ENCODE data around the gene BCL2L12. TPM values are rescaled to one million over a fixed set of nuclear protein-coding genes. Genes with fewer than 3 reads are reported as not detected.
A peak's percentile ranks its signal among the peaks of the same experiment; 100 is the strongest.
"Not testable (repeated sequence)": the region's sequence is repeated elsewhere in the genome, so short reads cannot be mapped to it uniquely, and the experiment has no call there.

The BCL2L12 gene
- total and polyA plus RNA-seq, 2 donors (not counting 1 experiment from before 2014, with no cell fraction given), result 19.9 to 22.1 TPM

- TF ChIP-seq EZH2 (IDR thresholded peaks at IDR 0.05; ENCODE audit: borderline replicate concordance, insufficient read depth, low read depth, low read length, poor library complexity, severe bottlenecking), result no peak
- TF ChIP-seq CTCF (IDR thresholded peaks at IDR 0.05), result no peak
- Mint-ChIP-seq H3K9me3 (ENCODE audit: insufficient read depth) (no peaks in the 10 kb centered on the region), H3K4me1 (peaks cover 12% of the 10 kb centered on the region), H3K4me3 (no peak overlapping the region), H3K27me3 (no peaks in the 10 kb centered on the region), H3K27ac (peak overlapping the region; percentile 15)
- peaks cover 4 to 11% of the 10 kb centered on the region in 2 donors for H3K4me1 ChIP-seq (ENCODE audit: control insufficient read depth in 2 of 2, insufficient read depth in 2 of 2, low read length in 2 of 2)
- H3K36me3 ChIP-seq (replicated peaks in 1 of 2; ENCODE audit: control extremely low read depth in 1 of 2, control insufficient read depth in 1 of 2, extremely low read depth in 1 of 2, insufficient read depth in 2 of 2, low read length in 1 of 2), result no peaks in the 10 kb centered on the region
- H3K4me2 ChIP-seq (replicated peaks; ENCODE audit: low read depth, low read length, poor library complexity, severe bottlenecking), result no peak overlapping the region
- H3K9me3 ChIP-seq (ENCODE audit: control extremely low read depth in 1 of 3, control insufficient read depth in 2 of 3, insufficient read depth in 1 of 3, low read length in 2 of 3), result peaks cover 0 to 13% (median 0%) of the 10 kb centered on the region in 3 donors
- H3K27ac ChIP-seq (ENCODE audit: low read length in 2 of 2), result no peak overlapping the region
- no peak for DNase-seq
- H4K20me1 ChIP-seq (ENCODE audit: control insufficient read depth, insufficient read depth, low read length, poor library complexity, severe bottlenecking), result no peaks in the 10 kb centered on the region
- no peak overlapping the region for H2AFZ ChIP-seq (ENCODE audit: insufficient read depth, low read depth, low read length, poor library complexity, severe bottlenecking)
- no peaks in the 10 kb centered on the region for H3K79me2 ChIP-seq (ENCODE audit: control insufficient read depth, insufficient read depth, low read length)
- POLR2A ChIA-PET, result no interaction called here
- no peak overlapping the region for H3K4me3 ChIP-seq (ENCODE audit: control extremely low read depth in 1 of 5, extremely low read depth in 1 of 5, insufficient read depth in 1 of 5, low read depth in 2 of 5, low read length in 4 of 5)
- no peak for ATAC-seq (ENCODE audit: low read depth)
- intact Hi-C loops (cut with micrococcal nuclease), result no loop called here
- H3K27me3 ChIP-seq (replicated peaks in 1 of 4; ENCODE audit: control extremely low read depth in 1 of 4, control insufficient read depth in 3 of 4, insufficient read depth in 4 of 4, low read length in 3 of 4), result no peaks in the 10 kb centered on the region
- no peak overlapping the region for H3K9ac ChIP-seq (ENCODE audit: low read length)
- WGBS (ENCODE audit: insufficient coverage), result 77% methylated on average over 6 of the region's 6 CpGs
- CTCF ChIA-PET, result no interaction called here
Observed at GRCh38 chr19:49718991-49719390, 53.3 kb downstream of the BCL2L12 start.

- intact Hi-C loops (cut with micrococcal nuclease); H3K4me2 ChIP-seq (replicated peaks; ENCODE audit: low read depth, low read length, poor library complexity, severe bottlenecking); H3K4me3 Mint-ChIP-seq; ATAC-seq (ENCODE audit: low read depth); H3K9me3 Mint-ChIP-seq (ENCODE audit: insufficient read depth); H3K27ac ChIP-seq (ENCODE audit: low read length in 2 of 2); H3K36me3 ChIP-seq (replicated peaks in 1 of 2; ENCODE audit: control extremely low read depth in 1 of 2, control insufficient read depth in 1 of 2, extremely low read depth in 1 of 2, insufficient read depth in 2 of 2, low read length in 1 of 2); POLR2A ChIA-PET; H3K4me3 ChIP-seq (ENCODE audit: control extremely low read depth in 1 of 5, extremely low read depth in 1 of 5, insufficient read depth in 1 of 5, low read depth in 2 of 5, low read length in 4 of 5); H3K27ac Mint-ChIP-seq; H3K9ac ChIP-seq (ENCODE audit: low read length); H3K27me3 Mint-ChIP-seq; CTCF ChIA-PET; H3K27me3 ChIP-seq (replicated peaks in 1 of 4; ENCODE audit: control extremely low read depth in 1 of 4, control insufficient read depth in 3 of 4, insufficient read depth in 4 of 4, low read length in 3 of 4); H4K20me1 ChIP-seq (ENCODE audit: control insufficient read depth, insufficient read depth, low read length, poor library complexity, severe bottlenecking); H2AFZ ChIP-seq (ENCODE audit: insufficient read depth, low read depth, low read length, poor library complexity, severe bottlenecking); DNase-seq; H3K79me2 ChIP-seq (ENCODE audit: control insufficient read depth, insufficient read depth, low read length): not testable (repeated sequence)
- peaks cover 0 to 13% (median 0%) of the 10 kb centered on the region in 3 donors for H3K9me3 ChIP-seq (ENCODE audit: control extremely low read depth in 1 of 3, control insufficient read depth in 2 of 3, insufficient read depth in 1 of 3, low read length in 2 of 3)
- H3K4me1 ChIP-seq (ENCODE audit: control insufficient read depth in 2 of 2, insufficient read depth in 2 of 2, low read length in 2 of 2), result peaks cover 4 to 11% of the 10 kb centered on the region in 2 donors
- H3K4me1 Mint-ChIP-seq, result peaks cover 12% of the 10 kb centered on the region
- WGBS (ENCODE audit: insufficient coverage), result 93% methylated on average over 20 of the region's 22 CpGs
Observed at GRCh38 chr19:49719420-49719819, 53.7 kb downstream of the BCL2L12 start.

Small RNAs within 50 kb of the gene (small RNA-seq; reads per million reads assigned to genes)
- not detected for gene MIR5088 (ENCODE audit: insufficient read length, low read depth, low replicate concordance)

Other genes with a start within 250 kb of the BCL2L12 start
- not detected in 2 replicates for gene PTH2, start 242.5 kb upstream of the BCL2L12 start, total RNA-seq
- gene PTH2, start 242.5 kb upstream of the BCL2L12 start, polyA plus RNA-seq, result not detected in 2 replicates
- not detected in 2 replicates for gene GFY, start 240.5 kb upstream of the BCL2L12 start, total RNA-seq
- gene GFY, start 240.5 kb upstream of the BCL2L12 start, polyA plus RNA-seq, result not detected in 2 replicates
- 0.29 and 0.89 TPM in 2 replicates for gene SLC17A7, start 224.4 kb upstream of the BCL2L12 start, total RNA-seq
- gene SLC17A7, start 224.4 kb upstream of the BCL2L12 start, polyA plus RNA-seq, result 0.40 and 0.60 TPM in 2 replicates
- 168 and 184 TPM in 2 replicates for gene PIH1D1, start 214.1 kb upstream of the BCL2L12 start, total RNA-seq
- 158 and 170 TPM in 2 replicates for gene PIH1D1, start 214.1 kb upstream of the BCL2L12 start, polyA plus RNA-seq
- 65.8 and 73.6 TPM in 2 replicates for gene ALDH16A1, start 212.7 kb upstream of the BCL2L12 start, total RNA-seq
- 105 and 202 TPM in 2 replicates for gene ALDH16A1, start 212.7 kb upstream of the BCL2L12 start, polyA plus RNA-seq
- gene FLT3LG, start 191.7 kb upstream of the BCL2L12 start, total RNA-seq, result 27.8 and 31.0 TPM in 2 replicates
- gene FLT3LG, start 191.7 kb upstream of the BCL2L12 start, polyA plus RNA-seq, result 49.8 and 52.6 TPM in 2 replicates
- gene RPL13A, start 178.3 kb upstream of the BCL2L12 start, total RNA-seq, result 5,221 and 5,457 TPM in 2 replicates
- 4,869 and 6,298 TPM in 2 replicates for gene RPL13A, start 178.3 kb upstream of the BCL2L12 start, polyA plus RNA-seq
- 3,882 and 4,227 TPM in 2 replicates for gene RPS11, start 169.5 kb upstream of the BCL2L12 start, total RNA-seq
- 8,349 and 12,912 TPM in 2 replicates for gene RPS11, start 169.5 kb upstream of the BCL2L12 start, polyA plus RNA-seq
- gene FCGRT, start 153.3 kb upstream of the BCL2L12 start, total RNA-seq, result 44.7 and 50.4 TPM in 2 replicates
- gene FCGRT, start 153.3 kb upstream of the BCL2L12 start, polyA plus RNA-seq, result 41.5 and 43.2 TPM in 2 replicates
- 2.2 and 4.1 TPM in 2 replicates for gene RCN3, start 137.9 kb upstream of the BCL2L12 start, total RNA-seq
- gene RCN3, start 137.9 kb upstream of the BCL2L12 start, polyA plus RNA-seq, result 1.8 and 3.1 TPM in 2 replicates
- gene NOSIP, start 85.4 kb upstream of the BCL2L12 start, total RNA-seq, result 55.5 and 65.2 TPM in 2 replicates
- 110 and 135 TPM in 2 replicates for gene NOSIP, start 85.4 kb upstream of the BCL2L12 start, polyA plus RNA-seq
- gene PRRG2, start 84.6 kb upstream of the BCL2L12 start, total RNA-seq, result 3.0 and 4.4 TPM in 2 replicates
- 1.1 TPM in 2 replicates for gene PRRG2, start 84.6 kb upstream of the BCL2L12 start, polyA plus RNA-seq
- gene PRR12, start 74.8 kb upstream of the BCL2L12 start, total RNA-seq, result 70.7 and 72.3 TPM in 2 replicates
- 5.2 and 8.4 TPM in 2 replicates for gene PRR12, start 74.8 kb upstream of the BCL2L12 start, polyA plus RNA-seq
- gene RRAS, start 25.8 kb upstream of the BCL2L12 start, total RNA-seq, result 5.6 and 6.3 TPM in 2 replicates
- gene RRAS, start 25.8 kb upstream of the BCL2L12 start, polyA plus RNA-seq, result 12.3 and 21.0 TPM in 2 replicates
- 64.3 and 68.3 TPM in 2 replicates for gene SCAF1, start 23.7 kb upstream of the BCL2L12 start, total RNA-seq
- gene SCAF1, start 23.7 kb upstream of the BCL2L12 start, polyA plus RNA-seq, result 17.1 and 20.2 TPM in 2 replicates
- gene IRF3, start 76 bp upstream of the BCL2L12 start, total RNA-seq, result 233 and 251 TPM in 2 replicates
- gene IRF3, start 76 bp upstream of the BCL2L12 start, polyA plus RNA-seq, result 237 and 262 TPM in 2 replicates
- 175 TPM in 2 replicates for gene PRMT1, start 11.3 kb downstream of the BCL2L12 start, total RNA-seq
- gene PRMT1, start 11.3 kb downstream of the BCL2L12 start, polyA plus RNA-seq, result 255 and 310 TPM in 2 replicates
- gene ADM5, start 23.7 kb downstream of the BCL2L12 start, total RNA-seq, result 5.6 and 8.8 TPM in 2 replicates
- gene ADM5, start 23.7 kb downstream of the BCL2L12 start, polyA plus RNA-seq, result 8.4 and 15.3 TPM in 2 replicates
- gene CPT1C, start 25.2 kb downstream of the BCL2L12 start, total RNA-seq, result 1.7 TPM in 1 of 2 replicates, not detected in the other
- 0.19 and 0.30 TPM in 2 replicates for gene CPT1C, start 25.2 kb downstream of the BCL2L12 start, polyA plus RNA-seq
- gene TSKS, start 97.4 kb downstream of the BCL2L12 start, total RNA-seq, result 0.15 and 0.56 TPM in 2 replicates
- gene TSKS, start 97.4 kb downstream of the BCL2L12 start, polyA plus RNA-seq, result 0.18 and 1.4 TPM in 2 replicates
- 56.9 and 62.4 TPM in 2 replicates for gene AP2A1, start 101.1 kb downstream of the BCL2L12 start, total RNA-seq
- 48.4 and 49.2 TPM in 2 replicates for gene AP2A1, start 101.1 kb downstream of the BCL2L12 start, polyA plus RNA-seq
- 31.5 and 36.7 TPM in 2 replicates for gene FUZ, start 147.4 kb downstream of the BCL2L12 start, total RNA-seq
- 30.2 and 31.7 TPM in 2 replicates for gene FUZ, start 147.4 kb downstream of the BCL2L12 start, polyA plus RNA-seq
- gene MED25, start 152.4 kb downstream of the BCL2L12 start, total RNA-seq, result 123 and 126 TPM in 2 replicates
- 83.0 and 93.0 TPM in 2 replicates for gene MED25, start 152.4 kb downstream of the BCL2L12 start, polyA plus RNA-seq
- gene PTOV1, start 185.2 kb downstream of the BCL2L12 start, total RNA-seq, result 225 and 230 TPM in 2 replicates
- 144 and 171 TPM in 2 replicates for gene PTOV1, start 185.2 kb downstream of the BCL2L12 start, polyA plus RNA-seq
- gene PNKP, start 201.6 kb downstream of the BCL2L12 start, total RNA-seq, result 273 and 274 TPM in 2 replicates
- gene PNKP, start 201.6 kb downstream of the BCL2L12 start, polyA plus RNA-seq, result 173 and 179 TPM in 2 replicates
- gene AKT1S1, start 211.4 kb downstream of the BCL2L12 start, total RNA-seq, result 23.0 and 25.2 TPM in 2 replicates
- gene AKT1S1, start 211.4 kb downstream of the BCL2L12 start, polyA plus RNA-seq, result 15.9 and 16.6 TPM in 2 replicates
- gene TBC1D17, start 211.8 kb downstream of the BCL2L12 start, total RNA-seq, result 94.3 and 98.7 TPM in 2 replicates
- gene TBC1D17, start 211.8 kb downstream of the BCL2L12 start, polyA plus RNA-seq, result 85.7 and 89.0 TPM in 2 replicates
- 3.1 and 3.9 TPM in 2 replicates for gene IL4I1, start 231.0 kb downstream of the BCL2L12 start, total RNA-seq
- 0.48 and 0.71 TPM in 2 replicates for gene IL4I1, start 231.0 kb downstream of the BCL2L12 start, polyA plus RNA-seq

Data from B cell (primary cell).